ENCODE data around the gene MYL6.

- no peak for TF ChIP-seq ZBTB7A (tag by site-specific recombination; IDR thresholded peaks at IDR 0.05; ENCODE audit: low read depth)
- TF ChIP-seq, protein P1, sequence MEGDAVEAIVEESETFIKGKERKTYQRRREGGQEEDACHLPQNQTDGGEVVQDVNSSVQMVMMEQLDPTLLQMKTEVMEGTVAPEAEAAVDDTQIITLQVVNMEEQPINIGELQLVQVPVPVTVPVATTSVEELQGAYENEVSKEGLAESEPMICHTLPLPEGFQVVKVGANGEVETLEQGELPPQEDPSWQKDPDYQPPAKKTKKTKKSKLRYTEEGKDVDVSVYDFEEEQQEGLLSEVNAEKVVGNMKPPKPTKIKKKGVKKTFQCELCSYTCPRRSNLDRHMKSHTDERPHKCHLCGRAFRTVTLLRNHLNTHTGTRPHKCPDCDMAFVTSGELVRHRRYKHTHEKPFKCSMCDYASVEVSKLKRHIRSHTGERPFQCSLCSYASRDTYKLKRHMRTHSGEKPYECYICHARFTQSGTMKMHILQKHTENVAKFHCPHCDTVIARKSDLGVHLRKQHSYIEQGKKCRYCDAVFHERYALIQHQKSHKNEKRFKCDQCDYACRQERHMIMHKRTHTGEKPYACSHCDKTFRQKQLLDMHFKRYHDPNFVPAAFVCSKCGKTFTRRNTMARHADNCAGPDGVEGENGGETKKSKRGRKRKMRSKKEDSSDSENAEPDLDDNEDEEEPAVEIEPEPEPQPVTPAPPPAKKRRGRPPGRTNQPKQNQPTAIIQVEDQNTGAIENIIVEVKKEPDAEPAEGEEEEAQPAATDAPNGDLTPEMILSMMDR (tag by site-specific recombination; IDR thresholded peaks at IDR 0.05): no peak
- no peak for TF ChIP-seq ZNF138 (tag by site-specific recombination; IDR thresholded peaks at IDR 0.05; ENCODE audit: borderline replicate concordance)
- no peak for TF ChIP-seq ZNF501 (tag by site-specific recombination; IDR thresholded peaks at IDR 0.05)
- TF ChIP-seq ZIC2 (tag by site-specific recombination; IDR thresholded peaks at IDR 0.05): no peak
- TF ChIP-seq ZNF391 (tag by site-specific recombination; IDR thresholded peaks at IDR 0.05; ENCODE audit: borderline replicate concordance, low read depth): no peak
- no peak for TF ChIP-seq BCL11A (tag by site-specific recombination; IDR thresholded peaks at IDR 0.05; ENCODE audit: low read depth)
- TF ChIP-seq ZNF239 (tag by site-specific recombination; IDR thresholded peaks at IDR 0.05): no peak
- TF ChIP-seq, protein P2, sequence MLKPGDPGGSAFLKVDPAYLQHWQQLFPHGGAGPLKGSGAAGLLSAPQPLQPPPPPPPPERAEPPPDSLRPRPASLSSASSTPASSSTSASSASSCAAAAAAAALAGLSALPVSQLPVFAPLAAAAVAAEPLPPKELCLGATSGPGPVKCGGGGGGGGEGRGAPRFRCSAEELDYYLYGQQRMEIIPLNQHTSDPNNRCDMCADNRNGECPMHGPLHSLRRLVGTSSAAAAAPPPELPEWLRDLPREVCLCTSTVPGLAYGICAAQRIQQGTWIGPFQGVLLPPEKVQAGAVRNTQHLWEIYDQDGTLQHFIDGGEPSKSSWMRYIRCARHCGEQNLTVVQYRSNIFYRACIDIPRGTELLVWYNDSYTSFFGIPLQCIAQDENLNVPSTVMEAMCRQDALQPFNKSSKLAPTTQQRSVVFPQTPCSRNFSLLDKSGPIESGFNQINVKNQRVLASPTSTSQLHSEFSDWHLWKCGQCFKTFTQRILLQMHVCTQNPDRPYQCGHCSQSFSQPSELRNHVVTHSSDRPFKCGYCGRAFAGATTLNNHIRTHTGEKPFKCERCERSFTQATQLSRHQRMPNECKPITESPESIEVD (tag by site-specific recombination; IDR thresholded peaks at IDR 0.05): no peak
- TF ChIP-seq IKZF3 (tag by site-specific recombination; IDR thresholded peaks at IDR 0.05): no peak
- TF ChIP-seq ZNF16 (tag by site-specific recombination; IDR thresholded peaks at IDR 0.05; ENCODE audit: low read depth): no peak
- TF ChIP-seq, protein P3, sequence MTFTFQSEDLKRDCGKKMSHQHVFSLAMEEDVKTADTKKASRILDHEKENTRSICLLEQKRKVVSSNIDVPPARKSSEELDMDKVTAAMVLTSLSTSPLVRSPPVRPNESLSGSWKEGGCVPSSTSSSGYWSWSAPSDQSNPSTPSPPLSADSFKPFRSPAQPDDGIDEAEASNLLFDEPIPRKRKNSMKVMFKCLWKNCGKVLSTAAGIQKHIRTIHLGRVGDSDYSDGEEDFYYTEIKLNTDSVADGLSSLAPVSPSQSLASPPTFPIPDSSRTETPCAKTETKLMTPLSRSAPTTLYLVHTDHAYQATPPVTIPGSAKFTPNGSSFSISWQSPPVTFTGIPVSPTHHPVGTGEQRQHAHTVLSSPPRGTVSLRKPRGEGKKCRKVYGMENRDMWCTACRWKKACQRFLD (tag by site-specific recombination; IDR thresholded peaks at IDR 0.05): no peak
- no peak for TF ChIP-seq YY1 (tag by site-specific recombination; IDR thresholded peaks at IDR 0.05)
These were observed 3.7 kb downstream of the MYL6 start for GRCh38 chr12:56161690-56162351.
